HUES48 (cell line): ENCODE measurements around the gene INHBE.
"Not testable (repeated sequence)": the region's sequence is repeated elsewhere in the genome, so short reads cannot be mapped to it uniquely, and the experiment has no call there.

Experiments
- H3K27ac ChIP-seq: one replicate; pipeline ENCODE4 v1.7.0; 2013; ENCODE audit warnings: low read depth, low read length, inconsistent platforms
- H3K27me3 ChIP-seq: 2 replicates; pipeline ENCODE4 v1.6.1; 2013; ENCODE audit warnings: mild to moderate bottlenecking, low read length; ENCODE audit not compliant: control insufficient read depth, insufficient read depth
- H3K36me3 ChIP-seq: 2 replicates; pipeline ENCODE4 v1.6.1; 2013; ENCODE audit warnings: low read length; ENCODE audit not compliant: control insufficient read depth, insufficient read depth
- H3K4me1 ChIP-seq: 2 replicates; pipeline ENCODE4 v1.6.1; 2013; ENCODE audit warnings: mild to moderate bottlenecking, low read length; ENCODE audit not compliant: control insufficient read depth, insufficient read depth
- H3K4me3 ChIP-seq: 2 replicates; pipeline ENCODE4 v1.5.1; 2013; ENCODE audit warnings: mild to moderate bottlenecking, low read depth, low read length
- H3K9ac ChIP-seq: 2 replicates; pipeline ENCODE4 v1.6.1; 2013; ENCODE audit warnings: mild to moderate bottlenecking, low read depth, low read length, moderate library complexity
- H3K9me3 ChIP-seq: 2 replicates; pipeline ENCODE4 v1.6.1; 2013; ENCODE audit warnings: low read length; ENCODE audit not compliant: control insufficient read depth, insufficient read depth

The INHBE gene

GRCh38 chr12:57429473-57430111 is 25.5 kb upstream of the INHBE start:
- H3K36me3 ChIP-seq, result no peaks in the 10 kb centered on the region
- peak overlapping the region; percentile 87 for H3K27ac ChIP-seq
- peak overlapping the region; percentile 55 for H3K9ac ChIP-seq
- peak overlapping the region; percentile 66 for H3K4me3 ChIP-seq
- H3K9me3 ChIP-seq, result no peaks in the 10 kb centered on the region
- peaks cover 14% of the 10 kb centered on the region for H3K4me1 ChIP-seq
- H3K27me3 ChIP-seq, result no peaks in the 10 kb centered on the region

- Histone ChIP-seq H3K4me1 (peaks cover 14% of the 10 kb centered on the region), H3K4me3 (peak overlapping the region; percentile 66), H3K9ac (peak overlapping the region; percentile 55), H3K9me3 (no peaks in the 10 kb centered on the region), H3K27ac (peak overlapping the region; percentile 87), H3K27me3 (no peaks in the 10 kb centered on the region), H3K36me3 (no peaks in the 10 kb centered on the region)
Observed at GRCh38 chr12:57430112-57430930, 24.8 kb upstream of the INHBE start.

DNA sequence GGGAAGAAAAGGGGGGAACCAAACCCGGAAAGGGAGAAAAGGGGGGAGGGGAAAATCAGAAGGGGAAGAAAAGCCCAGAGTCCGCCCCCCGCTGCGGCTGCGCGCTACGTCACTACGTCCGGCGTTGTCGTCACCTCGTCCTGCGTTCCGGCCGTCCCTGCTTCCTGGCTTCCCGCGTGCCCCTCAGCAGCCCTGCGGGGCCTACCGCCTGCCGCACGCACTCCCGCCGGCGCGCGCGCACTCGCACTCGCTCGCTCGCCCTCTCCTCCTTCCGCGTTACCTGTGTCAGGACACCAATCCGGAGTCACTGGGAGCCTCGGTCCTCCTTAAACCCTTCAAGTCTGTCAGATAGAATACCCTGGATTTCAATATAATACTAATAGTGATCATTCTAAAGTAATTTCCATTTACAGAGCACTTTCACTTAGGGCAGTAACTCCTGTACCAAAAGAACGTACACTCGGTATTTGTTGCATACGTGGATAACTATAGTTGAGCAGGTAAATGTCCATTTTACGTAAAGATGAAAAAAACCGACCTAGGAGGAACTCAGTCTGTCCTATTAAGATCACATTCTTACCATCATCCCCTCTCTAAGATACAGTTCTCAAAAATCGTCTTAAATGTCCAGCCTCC is 24.1 kb upstream of the INHBE start, which contains the start of gene R3HDM2:
TSS of gene R3HDM2 (minus strand) at position 113 of the 636 bp plus-strand sequence. CDS start 120,615 bp downstream, outside the sequence.
- Histone ChIP-seq H3K27me3 (no peaks in the 10 kb centered on the region), H3K9me3 (no peaks in the 10 kb centered on the region), H3K9ac (peak within 1 kb of the TSS; percentile 78), H3K4me1 (peaks cover 14% of the 10 kb centered on the region), H3K27ac (peak within 1 kb of the TSS; percentile 87), H3K36me3 (no peaks in the 10 kb centered on the region), H3K4me3 (peak within 1 kb of the TSS; percentile 66)

DNA sequence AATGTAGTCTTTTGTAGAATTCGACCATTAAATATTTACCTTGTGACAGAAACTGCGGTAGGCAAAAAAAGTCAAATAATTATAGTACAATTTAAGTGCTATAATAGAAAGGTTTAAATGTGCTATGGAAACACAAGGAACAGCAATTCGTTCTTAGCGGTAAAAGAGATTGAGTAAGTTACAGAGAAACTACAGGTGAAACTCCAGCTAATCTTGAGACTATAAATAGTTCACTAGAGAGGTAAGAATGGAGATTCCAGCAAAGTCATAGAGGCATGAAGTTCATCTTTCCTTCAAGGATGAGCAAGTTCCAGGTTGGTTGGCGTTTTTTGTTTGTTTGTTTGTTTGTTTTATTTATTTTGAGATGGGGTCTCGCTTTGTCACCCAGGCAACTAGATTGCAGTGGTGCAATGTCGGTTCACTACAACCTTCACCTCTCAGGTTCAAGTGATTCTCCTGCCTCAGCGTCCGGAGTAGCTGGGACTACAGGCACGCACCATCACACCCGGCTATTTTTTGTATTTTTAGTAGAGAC is 23.4 kb upstream of the INHBE start:
- peaks cover 14% of the 10 kb centered on the region for H3K4me1 ChIP-seq
- peak overlapping the region; percentile 87 for H3K27ac ChIP-seq
- no peaks in the 10 kb centered on the region for H3K36me3 ChIP-seq
- H3K27me3 ChIP-seq, result no peaks in the 10 kb centered on the region
- no peaks in the 10 kb centered on the region for H3K9me3 ChIP-seq
- H3K9ac ChIP-seq, result peak overlapping the region; percentile 78; the same call in 1 of the 2 replicates
- H3K4me3 ChIP-seq, result peak overlapping the region; percentile 66

- Histone ChIP-seq H3K4me1 (peaks cover 14% of the 10 kb centered on the region), H3K9ac (no peak overlapping the region), H3K9me3 (no peaks in the 10 kb centered on the region), H3K27ac (no peak overlapping the region), H3K4me3 (no peak overlapping the region), H3K27me3 (no peaks in the 10 kb centered on the region), H3K36me3 (no peaks in the 10 kb centered on the region)
Observed at GRCh38 chr12:57433370-57433769, 21.7 kb upstream of the INHBE start.

GRCh38 chr12:57434517-57435223 is 20.4 kb upstream of the INHBE start, which contains the start of gene INHBC:
Gene INHBC, plus strand, starts transcription at chr12:57434784. Its CDS starts 103 bp downstream, at chr12:57434887.
- H3K4me1 ChIP-seq, result peaks cover 10% of the 10 kb centered on the region
- no peak within 1 kb of the TSS for H3K9ac ChIP-seq
- H3K4me3 ChIP-seq, result no peak within 1 kb of the TSS
- H3K27ac ChIP-seq, result no peak within 1 kb of the TSS
- no peaks in the 10 kb centered on the region for H3K9me3 ChIP-seq
- no peaks in the 10 kb centered on the region for H3K36me3 ChIP-seq
- no peaks in the 10 kb centered on the region for H3K27me3 ChIP-seq

DNA sequence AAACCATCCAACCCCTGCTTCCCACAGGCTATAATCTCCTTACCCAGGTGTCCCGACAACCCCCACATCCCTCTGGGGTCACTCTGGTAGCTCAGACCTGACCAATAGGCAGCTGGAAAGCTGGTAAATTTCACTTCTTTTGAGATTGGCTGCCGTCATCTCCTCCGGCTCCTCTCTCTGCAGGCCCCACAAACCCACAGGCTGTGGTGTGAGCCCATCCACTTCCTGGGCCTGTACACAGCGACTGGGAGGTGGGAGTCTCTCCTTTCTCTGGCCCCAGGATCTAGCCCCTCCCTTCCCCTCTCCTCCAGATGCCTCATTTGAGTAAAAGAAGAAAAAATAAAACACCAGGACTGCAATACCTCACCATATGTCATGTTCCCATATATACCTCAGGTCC is 19.8 kb upstream of the INHBE start:
- H3K27me3 ChIP-seq, result no peaks in the 10 kb centered on the region
- no peak overlapping the region for H3K27ac ChIP-seq
- no peaks in the 10 kb centered on the region for H3K9me3 ChIP-seq
- no peaks in the 10 kb centered on the region for H3K36me3 ChIP-seq
- peaks cover 8% of the 10 kb centered on the region for H3K4me1 ChIP-seq
- no peak overlapping the region for H3K9ac ChIP-seq
- no peak overlapping the region for H3K4me3 ChIP-seq

DNA sequence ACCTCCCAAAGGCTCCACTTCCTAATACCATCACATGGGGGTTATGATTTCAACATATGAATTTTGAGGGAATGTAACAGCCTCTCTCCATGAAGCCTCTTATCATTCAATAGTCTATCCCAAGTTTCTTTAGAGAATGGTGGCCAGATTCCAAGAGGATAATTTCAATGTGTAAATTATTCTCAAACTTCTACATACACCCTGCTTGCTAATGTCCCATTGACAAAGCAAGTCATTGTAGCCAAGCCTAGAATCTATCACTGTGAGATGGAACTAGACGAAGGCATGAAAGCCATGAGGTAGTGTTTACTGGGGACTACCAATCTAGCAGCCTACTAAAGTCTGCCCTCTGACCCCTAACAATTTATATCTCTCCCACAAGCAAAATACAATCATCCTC is 16.7 kb upstream of the INHBE start:
- Histone ChIP-seq H3K4me3 (no peak overlapping the region), H3K9me3 (no peaks in the 10 kb centered on the region), H3K4me1 (no peaks in the 10 kb centered on the region), H3K27ac (no peak overlapping the region), H3K27me3 (no peaks in the 10 kb centered on the region), H3K9ac (no peak overlapping the region), H3K36me3 (no peaks in the 10 kb centered on the region)

DNA sequence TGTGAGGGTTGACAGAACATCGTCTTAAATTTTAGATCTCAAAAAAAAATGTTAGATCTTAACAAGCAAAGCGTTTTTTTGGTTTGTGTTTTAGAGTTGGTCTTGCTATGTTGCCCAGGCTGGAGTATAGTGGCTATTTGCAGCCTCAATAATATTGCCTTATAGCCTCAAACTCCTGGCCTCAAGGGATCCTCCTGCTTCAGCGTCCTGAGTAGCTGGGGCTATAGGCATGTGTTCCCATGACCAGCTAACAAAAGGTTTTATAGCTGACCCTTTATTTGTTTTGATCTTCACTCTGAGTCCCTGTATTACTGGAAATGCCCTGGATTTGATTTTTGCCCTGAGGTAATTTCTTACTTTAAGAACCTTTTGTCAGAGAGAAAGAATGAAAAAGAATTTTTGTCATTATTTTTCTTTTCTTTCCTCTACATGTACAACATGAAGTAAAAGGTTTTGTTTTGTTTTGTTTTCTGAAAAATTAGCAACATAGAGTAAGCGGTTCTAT is 15.3 kb upstream of the INHBE start:
- H3K4me1 ChIP-seq, result no peaks in the 10 kb centered on the region
- no peaks in the 10 kb centered on the region for H3K27me3 ChIP-seq
- no peak overlapping the region for H3K4me3 ChIP-seq
- H3K27ac ChIP-seq, result no peak overlapping the region
- H3K9ac ChIP-seq, result no peak overlapping the region
- no peaks in the 10 kb centered on the region for H3K36me3 ChIP-seq
- no peaks in the 10 kb centered on the region for H3K9me3 ChIP-seq

DNA sequence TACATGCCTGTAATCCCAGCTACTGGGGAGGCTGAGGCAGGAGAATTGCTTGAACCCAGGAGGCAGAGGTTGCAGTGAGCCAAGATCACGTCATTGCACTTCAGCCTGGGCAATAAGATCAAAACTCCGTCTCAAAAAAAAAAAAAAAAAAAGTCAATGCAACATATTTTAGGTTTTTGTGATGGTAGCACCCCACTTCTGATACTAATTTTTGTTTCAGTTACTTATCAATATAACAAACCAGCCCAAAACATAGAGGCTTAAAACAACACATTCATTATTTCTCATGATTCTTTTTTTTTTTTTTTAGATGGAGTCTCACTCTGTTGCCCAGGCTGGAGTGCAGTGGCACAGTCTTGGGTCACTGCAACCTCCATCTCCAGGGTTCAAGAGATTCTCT is 13.7 kb upstream of the INHBE start:
- not testable (repeated sequence) for H3K4me1 ChIP-seq, H3K27me3 ChIP-seq, H3K27ac ChIP-seq, H3K4me3 ChIP-seq, H3K9ac ChIP-seq, H3K9me3 ChIP-seq, H3K36me3 ChIP-seq
